Adipose tissue (tissue), 3 donors: ENCODE measurements around the gene PRM2. TPM values are rescaled to one million over a fixed set of nuclear protein-coding genes. Genes with fewer than 3 reads are reported as not detected.

ENCODE experiments used
- polyA plus RNA-seq, 3 donors: library from polyadenylated mRNA; stranded (reverse); fragments of 200-250 nt; gene quantifications; one replicate each; pipeline ENCODE4 v1.2.3, GENCODE V29; 2013
- donor health status: healthy with polysubstance abuse.
- donor health status: Bipolar disorder and iron deficiency.
- donor health status: healthy.

The PRM2 gene
- polyA plus RNA-seq, 3 donors = not detected

Other genes with a start within 250 kb of the PRM2 start
- 10 to 100 TPM in 1 of 3 donors, 1 to 10 TPM in 2; 2.6 to 29.7 (median 9.8) TPM for gene SOCS1, start 20.3 kb downstream of the PRM2 start, polyA plus RNA-seq
- gene TNP2, start 7.2 kb downstream of the PRM2 start, polyA plus RNA-seq = not detected
- not detected for gene PRM3, start 2.9 kb downstream of the PRM2 start, polyA plus RNA-seq
- not detected for gene PRM1, start 4.8 kb upstream of the PRM2 start, polyA plus RNA-seq
- gene RMI2, start 69.0 kb upstream of the PRM2 start, polyA plus RNA-seq = under 1 TPM; 0.67 to 0.87 (median 0.67) TPM